HG03103 (cell line): Measurements from ENCODE around the gene JMJD4.
A peak's percentile ranks its signal among the peaks of the same experiment; 100 is the strongest.

Source experiments
- ATAC-seq: cut with Tn5 transposase; IDR thresholded peaks from one replicate; pipeline ENCODE4 v1.9.1; 2021; ENCODE audit warnings: low read depth; ENCODE audit not compliant: unreplicated experiment

The JMJD4 gene

DNA sequence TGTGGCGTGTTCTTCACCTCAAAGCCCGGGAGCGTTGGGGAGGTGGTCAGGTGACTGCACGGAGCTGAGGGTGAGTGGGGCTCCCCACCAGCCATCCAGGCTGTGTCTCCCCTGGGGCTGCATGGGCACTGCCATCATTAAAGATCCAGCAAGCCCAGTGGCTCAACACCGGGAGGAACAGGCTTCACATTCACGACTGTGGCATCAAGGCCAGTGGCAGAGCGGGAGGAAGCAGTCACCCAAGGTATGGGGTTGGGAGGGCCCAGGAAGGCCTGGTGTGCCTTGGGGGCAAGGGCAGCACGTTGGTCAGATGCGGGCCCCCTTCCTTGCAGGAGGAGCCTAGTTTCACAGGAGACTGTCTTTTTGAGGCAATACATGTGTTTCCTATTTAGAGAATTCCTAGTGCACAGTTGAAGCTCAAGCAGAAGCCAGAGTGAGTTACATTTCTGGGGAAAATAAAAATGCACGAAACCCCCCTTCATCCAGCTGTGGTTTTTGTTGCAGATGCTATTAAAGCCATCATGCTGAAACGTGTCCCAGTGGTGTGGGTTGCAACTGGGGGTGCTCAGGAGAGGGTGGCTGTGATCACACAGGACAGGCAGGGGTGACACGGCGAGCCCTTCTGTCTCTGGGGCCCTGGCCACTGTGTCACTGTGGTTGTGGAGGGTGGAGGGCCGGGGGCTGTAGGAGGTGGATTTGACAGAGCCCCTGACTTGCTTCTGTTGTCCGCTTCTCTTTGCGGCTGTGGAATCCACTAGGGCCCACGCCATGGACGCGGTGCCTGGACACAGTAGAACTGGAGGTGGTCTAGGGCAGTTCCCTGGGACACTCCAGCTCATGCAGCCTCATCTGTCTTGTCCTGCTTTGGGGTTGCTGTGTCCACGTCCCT lies 34.2 kb upstream of the JMJD4 start:
- no peak for ATAC-seq

DNA sequence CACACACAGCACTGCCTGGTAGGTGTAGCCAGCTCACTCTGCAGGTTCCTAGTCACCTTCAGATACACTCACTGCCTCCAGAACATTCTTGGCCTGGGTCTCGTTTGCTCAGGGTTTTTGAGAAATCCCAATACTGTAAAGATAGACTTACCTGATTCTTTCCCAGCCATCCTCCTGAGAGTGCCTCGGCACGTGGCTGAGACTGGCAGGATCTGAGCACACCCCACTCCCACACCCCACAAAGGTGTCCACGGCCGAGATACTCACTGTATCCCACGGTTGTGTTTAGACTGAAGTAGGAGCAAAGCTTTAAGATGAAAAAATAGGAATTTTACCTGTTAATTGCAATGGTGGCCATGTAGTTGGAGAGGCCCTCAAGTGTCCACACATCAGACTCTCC lies 33.5 kb upstream of the JMJD4 start:
- ATAC-seq: no peak

DNA sequence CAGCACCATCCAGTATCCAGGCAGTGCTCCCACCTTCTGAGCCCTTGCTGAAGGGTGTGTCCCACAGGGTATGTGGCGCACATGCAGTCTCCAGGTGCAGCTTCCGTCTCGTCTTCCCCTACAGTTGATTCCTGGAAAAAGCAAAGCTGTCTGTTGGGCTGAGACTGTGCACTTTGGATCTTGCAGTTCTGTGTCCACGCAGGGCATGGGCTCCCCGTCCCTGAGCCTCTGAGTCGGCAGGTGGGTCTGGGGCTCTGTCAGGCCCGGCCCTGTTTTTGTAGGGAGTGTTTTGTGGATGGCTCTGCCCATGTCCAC lies 33.0 kb upstream of the JMJD4 start:
- no peak for ATAC-seq

GRCh38 chr1:227767401-227768124 lies 32.5 kb upstream of the JMJD4 start:
- no peak for ATAC-seq

DNA sequence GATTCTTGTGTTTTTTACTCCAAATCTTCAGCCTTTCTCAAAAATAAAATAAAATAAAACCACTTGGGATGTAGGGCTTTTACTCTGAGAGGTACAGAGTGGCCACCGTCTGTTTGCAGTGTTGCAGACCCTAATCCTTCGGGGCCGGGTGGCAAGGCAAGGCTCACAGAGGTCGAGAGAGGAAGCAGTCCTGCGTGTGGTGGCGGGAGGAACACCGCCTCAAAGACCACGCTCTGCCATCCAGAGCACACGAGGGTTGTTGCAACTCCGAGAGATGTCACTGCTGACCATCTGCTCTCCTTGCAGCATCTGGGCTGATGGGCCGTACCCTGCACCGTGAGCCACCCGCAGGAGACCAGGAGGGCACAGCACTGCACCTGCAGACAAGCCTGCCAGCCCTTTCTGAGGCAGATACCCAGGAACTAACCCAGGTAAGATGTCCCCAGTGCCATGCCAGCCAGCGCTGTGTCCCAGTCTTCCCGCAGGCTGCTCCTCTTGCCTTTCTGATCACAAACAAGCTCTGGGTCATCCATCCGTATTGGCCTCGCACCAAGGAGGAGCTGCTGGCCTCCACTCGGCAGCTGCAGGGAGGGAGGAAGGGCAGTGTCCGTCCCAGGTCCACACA lies 31.7 kb upstream of the JMJD4 start:
- no peak for ATAC-seq

GRCh38 chr1:227766015-227766634 lies 31.0 kb upstream of the JMJD4 start:
- no peak for ATAC-seq

DNA sequence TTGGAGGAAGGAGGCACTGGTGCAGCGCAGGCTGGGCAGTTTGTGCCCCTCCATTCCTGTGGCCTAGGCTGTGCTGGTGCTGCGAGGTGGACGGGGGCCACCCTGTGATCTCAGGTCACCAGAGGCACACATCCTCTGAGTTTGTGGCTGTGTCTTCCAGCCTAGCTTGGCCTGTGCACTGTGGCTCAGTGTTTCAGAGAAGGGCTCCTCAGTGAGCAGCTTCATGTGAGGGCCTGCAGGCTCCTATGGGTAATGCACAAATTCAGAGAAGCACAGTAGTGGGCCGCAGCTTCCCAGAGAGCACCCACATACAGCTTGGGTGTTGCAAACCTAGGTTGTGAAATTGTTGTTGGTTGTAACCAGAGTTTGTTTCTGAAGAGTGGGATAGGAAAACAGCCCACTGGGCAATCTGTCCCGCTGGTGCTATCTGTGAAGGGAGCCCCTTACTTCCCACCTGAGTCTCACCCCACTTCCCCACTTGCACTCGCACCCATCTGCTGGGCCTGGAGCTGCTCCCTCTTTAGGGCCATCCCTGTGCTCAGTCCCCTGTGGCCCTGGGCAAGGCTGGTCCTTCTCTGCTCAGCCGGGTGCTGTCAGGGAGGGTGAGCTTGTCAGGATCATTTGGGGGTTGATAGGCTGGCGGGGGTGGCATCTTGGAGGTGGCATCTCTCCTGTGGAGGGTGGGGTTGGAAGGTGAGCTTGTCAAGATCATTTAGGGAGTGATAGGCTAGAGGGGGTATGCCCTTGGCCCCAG lies 30.3 kb upstream of the JMJD4 start:
- no peak for ATAC-seq

DNA sequence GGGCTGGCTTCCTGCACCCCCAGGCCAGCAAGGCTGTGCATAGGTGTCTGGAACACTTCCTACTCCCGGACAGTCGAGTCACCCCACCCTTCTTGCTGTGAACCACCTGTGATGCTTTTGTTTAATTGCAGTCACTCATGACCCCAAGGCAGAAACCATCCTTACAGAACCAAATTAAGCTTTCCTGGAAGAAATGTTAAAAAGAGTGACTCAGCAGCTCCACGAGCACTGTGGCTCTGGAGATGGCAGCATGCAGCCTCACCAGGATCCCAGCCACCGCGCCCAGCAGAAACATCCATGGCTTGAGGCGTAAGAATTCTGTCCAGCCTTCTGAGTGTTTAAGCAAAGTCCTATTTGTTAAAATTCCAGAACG lies 28.9 kb upstream of the JMJD4 start:
- no peak for ATAC-seq

DNA sequence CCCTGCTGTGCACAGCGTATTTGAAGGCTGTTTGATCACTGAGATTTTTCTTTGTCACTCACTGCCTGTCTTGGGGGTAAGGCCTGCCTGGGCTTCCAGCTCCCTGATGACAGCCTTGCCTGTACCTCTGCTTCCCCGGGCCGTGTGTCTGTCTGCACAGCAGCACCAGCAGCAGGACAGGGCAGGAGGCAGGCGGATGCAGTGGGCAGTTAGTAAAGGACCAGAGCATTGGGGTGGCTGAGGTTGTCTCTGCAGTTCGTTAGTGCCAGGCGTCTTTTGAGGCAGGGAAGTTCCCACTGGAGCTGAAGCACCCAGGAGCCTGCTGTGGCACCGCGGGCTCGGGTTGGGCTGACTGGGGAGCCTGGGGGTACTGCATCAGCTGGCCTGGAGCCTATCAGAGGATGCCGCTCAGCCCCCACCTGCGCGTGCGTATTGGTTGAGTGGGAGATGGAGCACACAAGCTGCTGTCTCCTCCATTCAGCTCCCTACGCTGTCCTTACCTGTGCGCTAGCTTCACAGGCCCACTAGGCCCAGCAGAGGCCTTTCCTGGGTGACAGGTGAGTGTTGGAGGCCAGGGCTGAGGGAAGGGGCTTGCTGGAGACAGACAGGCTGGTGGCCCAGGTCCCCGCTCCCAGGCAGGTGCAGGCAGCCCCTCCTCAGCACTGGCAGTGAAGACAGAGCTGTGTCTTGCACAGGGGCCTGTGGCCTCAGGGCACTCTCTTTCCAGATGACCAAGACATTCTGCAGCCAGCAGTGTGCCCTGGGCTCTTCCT lies 28.3 kb upstream of the JMJD4 start:
- no peak for ATAC-seq

DNA sequence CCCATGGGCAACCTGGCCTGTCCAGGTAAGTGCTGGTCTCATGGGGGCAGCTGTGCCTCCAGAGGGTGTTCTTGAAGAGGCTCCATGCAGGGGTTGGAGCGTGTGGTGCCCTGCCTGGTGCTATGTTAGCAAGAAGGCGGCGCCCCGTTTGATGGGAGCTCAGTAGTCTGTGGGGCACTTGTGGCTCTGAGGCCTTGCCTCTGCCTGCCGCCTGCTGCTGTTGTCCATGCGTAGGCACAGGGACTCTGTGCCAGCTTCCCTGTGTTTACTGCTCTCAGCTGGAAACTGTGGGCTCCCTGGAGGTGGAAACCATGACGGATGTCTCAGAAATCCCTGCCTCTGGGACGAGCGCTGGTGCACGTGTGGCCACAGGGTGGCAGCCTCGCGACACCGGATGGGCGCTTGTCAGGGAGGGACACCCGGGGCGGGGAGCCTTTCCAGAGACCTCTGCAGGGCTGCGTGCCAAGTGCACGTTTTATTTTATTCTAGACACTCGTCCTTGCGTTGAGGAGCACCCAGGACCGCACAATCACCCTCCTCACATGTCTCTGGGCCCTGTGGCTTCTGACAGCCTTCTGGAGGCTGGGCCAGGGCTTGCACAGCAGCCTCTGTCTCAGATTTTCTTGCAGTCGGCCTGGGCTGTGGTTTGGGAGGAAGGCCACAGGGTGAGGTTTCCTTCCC lies 27.3 kb upstream of the JMJD4 start:
- ATAC-seq: peak; percentile 66

DNA sequence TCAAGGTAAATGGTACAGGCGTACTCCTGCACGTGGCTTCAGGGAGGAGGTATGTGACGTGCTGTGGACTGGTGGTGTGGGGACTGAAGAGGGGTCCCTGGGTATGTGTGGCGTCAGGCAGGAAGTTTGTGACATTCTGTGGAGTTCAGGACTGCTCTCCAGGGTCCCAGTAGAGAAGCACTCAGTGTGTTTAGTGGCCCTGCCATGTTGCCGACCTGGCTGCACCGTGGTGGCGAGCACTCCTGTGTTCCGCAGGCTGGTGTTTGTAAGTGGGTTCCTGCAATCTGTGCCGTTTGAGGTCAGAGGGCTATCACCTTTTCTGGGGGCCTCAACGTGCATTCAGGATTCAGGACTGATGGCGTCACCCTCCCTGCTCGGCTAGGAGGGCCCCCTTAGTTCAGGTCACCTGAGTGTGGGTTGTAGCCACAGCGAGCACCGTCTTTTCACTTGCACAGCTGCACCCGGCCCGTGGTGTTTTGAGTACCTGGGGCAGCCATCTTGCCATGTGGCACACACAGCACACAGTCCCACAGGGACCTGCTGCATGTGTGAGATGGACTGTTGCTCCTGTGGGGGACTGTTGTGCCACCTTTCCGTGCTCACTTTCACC lies 26.6 kb upstream of the JMJD4 start:
- ATAC-seq: no peak

- ATAC-seq: no peak
These were observed 25.3 kb upstream of the JMJD4 start for GRCh38 chr1:227760377-227760776.

DNA sequence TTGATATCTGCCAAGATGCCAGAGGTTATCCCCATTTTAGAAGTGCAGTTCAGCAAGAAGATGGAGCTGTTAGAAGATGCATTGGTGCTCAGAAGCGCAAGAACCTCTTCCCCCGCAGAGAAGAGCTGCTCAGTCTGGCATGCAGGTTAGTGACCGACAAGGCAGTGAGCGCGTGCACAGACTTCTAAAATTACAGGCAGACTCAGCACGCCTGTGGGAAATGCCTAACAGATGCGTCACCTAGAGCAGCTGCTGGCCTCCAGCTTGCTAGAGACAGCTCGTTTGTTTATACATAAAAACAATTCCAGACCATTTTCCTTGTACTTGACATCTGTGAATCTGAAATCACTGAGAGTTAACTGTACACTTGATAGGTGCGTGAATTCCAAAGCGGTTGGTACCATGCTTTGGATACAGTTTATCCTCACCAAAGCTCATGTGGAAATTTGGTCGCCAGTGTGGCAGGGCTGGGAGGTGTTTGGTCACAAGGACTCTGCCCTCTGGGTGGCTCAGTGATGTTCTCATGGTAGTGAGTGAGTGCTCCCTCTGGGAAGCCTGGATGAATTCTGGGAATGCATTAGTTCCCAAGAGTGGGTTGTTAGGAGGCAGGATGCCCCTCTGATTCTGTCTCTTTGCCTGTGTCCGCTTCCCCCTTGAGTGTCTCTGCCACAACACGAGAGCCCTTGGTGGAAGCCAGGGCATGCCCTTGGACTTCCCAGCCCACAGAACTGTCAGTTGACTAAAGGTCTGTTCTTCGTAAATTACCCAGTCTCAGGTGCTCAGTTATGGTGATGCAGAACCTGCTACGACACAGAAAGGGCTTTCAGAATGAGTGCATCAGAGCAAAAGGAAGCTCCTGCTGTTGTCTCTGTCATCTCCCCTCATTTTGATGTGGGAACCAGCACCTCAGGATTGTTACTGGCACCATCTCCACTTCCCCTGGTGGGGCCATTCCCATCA lies 24.5 kb upstream of the JMJD4 start:
- ATAC-seq: no peak

DNA sequence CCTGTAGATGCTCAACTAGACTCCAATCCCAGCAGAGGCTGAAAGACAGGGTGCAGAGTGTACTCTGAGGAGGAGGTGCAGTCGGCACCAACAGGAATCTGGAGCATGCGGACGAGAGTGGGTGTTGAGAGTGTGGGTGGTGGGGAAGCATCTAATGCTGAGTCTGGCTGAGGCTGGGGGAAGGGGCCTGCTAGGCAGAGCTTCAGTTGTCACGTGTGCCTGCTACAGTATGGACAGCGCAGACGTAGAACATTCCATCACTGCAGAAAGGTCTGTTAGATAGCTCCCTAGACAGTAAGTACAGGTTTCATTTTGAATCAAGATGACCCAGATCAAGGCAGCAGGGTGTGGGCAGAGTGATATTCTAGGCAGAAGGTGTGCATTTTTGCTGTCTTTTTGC lies 23.3 kb upstream of the JMJD4 start:
- peak; percentile 44 for ATAC-seq

- ATAC-seq: no peak
These were observed 22.7 kb upstream of the JMJD4 start for GRCh38 chr1:227757781-227758180.

DNA sequence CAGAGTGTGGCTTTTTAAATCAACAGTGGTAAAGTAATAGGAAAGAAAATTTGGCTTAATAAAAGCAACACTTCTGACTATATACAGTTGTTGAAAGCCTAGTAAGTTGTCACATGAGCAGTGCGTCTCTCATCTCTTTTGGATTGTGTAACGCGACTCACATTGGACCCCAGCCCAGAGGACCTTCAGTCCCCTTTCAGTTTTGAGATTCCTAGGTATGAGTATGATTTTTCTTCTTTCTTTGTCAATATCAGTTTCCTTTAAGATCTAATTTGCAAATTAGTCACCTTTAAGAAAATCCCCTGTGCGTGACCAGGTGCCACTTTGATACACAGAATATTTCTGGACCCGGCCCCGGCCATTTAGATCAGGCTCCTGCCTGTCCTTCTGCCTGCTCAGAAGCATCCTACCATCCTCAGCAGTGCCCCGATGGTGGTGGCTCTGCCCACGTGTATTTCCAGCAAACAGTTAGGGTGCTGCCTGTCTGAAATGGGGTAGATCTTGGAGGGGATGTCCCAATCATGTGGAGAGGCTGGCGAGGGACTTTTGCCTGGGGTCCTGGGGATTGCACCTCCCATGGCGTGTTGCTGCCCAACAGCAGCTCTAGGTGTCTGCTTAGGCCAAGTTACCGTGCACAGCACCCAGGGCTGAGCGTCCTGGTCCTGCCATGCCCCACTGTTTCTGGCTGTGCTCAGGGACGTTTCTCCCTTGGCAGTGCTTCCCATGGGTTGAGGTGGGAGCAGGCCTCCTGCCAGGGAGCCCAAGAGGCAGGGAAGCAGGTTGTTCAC lies 21.3 kb upstream of the JMJD4 start:
- ATAC-seq: no peak

DNA sequence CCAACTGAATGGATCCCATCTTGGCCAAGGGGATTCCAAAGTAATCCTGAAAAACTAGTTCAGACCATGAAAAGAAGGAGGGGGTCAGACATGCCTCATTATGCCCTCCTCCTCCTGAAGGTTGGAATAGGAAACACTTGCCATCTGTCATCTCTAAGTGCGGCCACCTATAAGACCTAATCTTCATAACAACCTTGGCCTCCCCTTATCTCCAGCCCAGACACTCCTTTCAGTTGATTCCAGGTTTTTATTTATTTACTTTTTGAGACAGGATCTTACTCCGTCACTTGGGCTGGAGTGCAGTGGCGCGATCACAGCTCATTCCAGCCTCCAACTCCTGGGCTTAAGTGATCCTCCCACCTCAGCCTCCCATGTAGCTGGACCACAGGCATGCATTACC lies 19.9 kb upstream of the JMJD4 start:
- no peak for ATAC-seq
